NCI-H510A (cell line): ENCODE results near the gene TENT5C.

Source experiments
- DNase-seq: peaks from one replicate; lab custom pipeline; 2025; lab: John Stamatoyannopoulos, UW

Gene TENT5C

GRCh38 chr1:117613969-117614729 lies 8.3 kb downstream of the TENT5C start:
- no peak for DNase-seq

- peak; percentile 43 for DNase-seq
Observed at GRCh38 chr1:117615474-117615873, 9.6 kb downstream of the TENT5C start.

GRCh38 chr1:117616356-117616755 lies 10.5 kb downstream of the TENT5C start:
- DNase-seq, result peak; percentile 34

GRCh38 chr1:117616967-117617366 lies 11.1 kb downstream of the TENT5C start:
- DNase-seq, result no peak

GRCh38 chr1:117618450-117619122 lies 12.7 kb downstream of the TENT5C start:
- DNase-seq, result no peak

- DNase-seq, result no peak
Observed at GRCh38 chr1:117620440-117620839, 14.6 kb downstream of the TENT5C start.

- DNase-seq, result no peak
Observed at GRCh38 chr1:117621316-117621715, 15.5 kb downstream of the TENT5C start.

- no peak for DNase-seq
Observed at GRCh38 chr1:117622726-117623125, 16.9 kb downstream of the TENT5C start.

GRCh38 chr1:117623141-117623540 lies 17.3 kb downstream of the TENT5C start:
- DNase-seq, result no peak

- no peak for DNase-seq
Observed at GRCh38 chr1:117623698-117624097, 17.9 kb downstream of the TENT5C start.

- DNase-seq, result peak; percentile 30
Observed at GRCh38 chr1:117627546-117628130, 21.8 kb downstream of the TENT5C start.

GRCh38 chr1:117628343-117628742 lies 22.5 kb downstream of the TENT5C start:
- no peak for DNase-seq

- no peak for DNase-seq
Observed at GRCh38 chr1:117629625-117630422, 24.0 kb downstream of the TENT5C start.

- DNase-seq, result no peak
Observed at GRCh38 chr1:117630423-117630998, 24.7 kb downstream of the TENT5C start.

- peak; percentile 15 for DNase-seq
Observed at GRCh38 chr1:117631359-117632160, 25.7 kb downstream of the TENT5C start.

GRCh38 chr1:117632269-117633067 lies 26.6 kb downstream of the TENT5C start:
- peak; percentile 25 for DNase-seq

GRCh38 chr1:117633068-117633345 lies 27.2 kb downstream of the TENT5C start:
- DNase-seq, result no peak

GRCh38 chr1:117633423-117633822 lies 27.6 kb downstream of the TENT5C start:
- DNase-seq, result no peak

GRCh38 chr1:117633936-117634335 lies 28.1 kb downstream of the TENT5C start:
- DNase-seq, result no peak

- no peak for DNase-seq
Observed at GRCh38 chr1:117634631-117635030, 28.8 kb downstream of the TENT5C start.

- DNase-seq, result no peak
Observed at GRCh38 chr1:117635805-117636204, 30.0 kb downstream of the TENT5C start.
